DMS 273 (cell line): ENCODE results near the gene KLK7.

Experiments
- DNase-seq: peaks from one replicate; lab custom pipeline; 2025; ENCODE audit not compliant: unreplicated experiment; lab: John Stamatoyannopoulos, UW

The KLK7 gene

DNA sequence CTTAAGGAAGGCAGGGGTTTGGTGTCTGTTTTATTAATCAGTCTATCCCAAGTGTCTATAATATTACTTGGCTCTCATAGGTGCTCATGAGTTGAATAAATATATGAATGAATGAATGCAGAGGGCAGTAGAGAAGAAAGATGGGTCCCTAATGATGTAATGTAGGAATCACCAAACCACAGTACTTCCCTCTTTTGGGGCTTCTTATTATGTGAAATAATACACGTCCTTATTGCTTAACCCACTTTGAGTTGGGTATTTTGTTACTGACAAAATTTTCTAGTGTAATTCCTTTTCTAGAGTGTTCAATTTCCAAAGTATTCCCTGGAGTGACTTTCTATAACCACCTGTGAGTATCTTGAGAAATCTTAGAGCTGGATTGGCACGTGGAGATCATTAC lies 44.1 kb downstream of the KLK7 start:
- DNase-seq = no peak

DNA sequence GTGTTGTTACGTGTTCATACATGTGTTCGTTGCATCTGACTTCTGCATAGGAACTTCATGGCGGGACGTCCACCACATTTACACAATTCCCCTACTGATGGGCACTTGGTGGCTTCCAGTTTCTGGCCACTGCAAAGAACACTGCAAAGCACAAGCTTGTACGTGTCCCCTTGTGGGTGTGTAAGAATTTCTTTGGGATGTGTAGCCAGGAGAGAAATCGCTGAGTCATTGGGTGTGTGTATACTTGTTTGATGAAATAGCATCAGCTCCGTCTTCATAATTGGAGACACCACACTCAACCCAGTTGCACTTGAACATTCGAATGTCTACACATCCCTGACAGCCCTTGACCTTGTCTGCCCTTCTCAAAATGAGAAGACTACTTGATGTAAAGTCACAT lies 50.1 kb downstream of the KLK7 start:
- DNase-seq = no peak

DNA sequence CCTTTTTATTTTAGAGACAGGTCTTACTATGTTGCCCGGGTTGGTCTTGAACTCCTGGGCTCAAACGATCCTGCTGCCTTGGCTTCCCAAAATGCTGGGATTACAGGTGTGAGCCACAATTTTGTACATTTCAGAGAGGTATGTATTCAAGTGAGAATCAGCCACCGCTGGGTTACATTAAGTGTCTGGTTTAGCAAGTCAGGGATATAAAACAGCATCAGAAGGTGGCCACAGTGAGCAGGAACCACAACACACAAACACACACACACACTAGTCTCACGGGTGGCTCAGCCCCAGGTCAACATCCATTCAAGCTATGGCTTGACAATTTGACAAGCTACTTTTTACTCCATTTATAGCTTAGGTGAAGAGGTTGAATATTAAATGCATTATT lies 51.0 kb downstream of the KLK7 start:
- DNase-seq = no peak

- no peak for DNase-seq
Observed at GRCh38 chr19:50932018-50932689, 51.6 kb downstream of the KLK7 start.

DNA sequence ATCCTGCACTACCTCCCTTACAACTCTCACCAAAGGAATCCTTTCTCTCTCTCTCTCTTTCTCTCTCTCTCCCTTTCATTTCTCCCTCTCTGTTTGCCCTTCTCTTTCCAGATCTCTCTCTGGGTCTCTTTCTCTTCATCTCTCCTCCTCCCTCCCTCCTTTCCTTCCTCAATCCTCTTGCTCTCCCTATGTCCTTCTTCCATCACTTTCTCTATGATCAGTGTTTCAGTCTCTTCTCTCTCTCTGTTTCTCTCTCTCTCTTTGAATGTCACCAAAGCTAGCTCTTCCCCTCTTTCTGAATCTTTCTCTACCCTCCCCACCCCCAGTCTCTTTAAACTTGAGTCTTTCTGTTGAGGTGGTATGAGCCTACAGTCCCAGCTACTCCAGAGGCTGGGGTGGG lies 52.7 kb downstream of the KLK7 start:
- DNase-seq = no peak

DNA sequence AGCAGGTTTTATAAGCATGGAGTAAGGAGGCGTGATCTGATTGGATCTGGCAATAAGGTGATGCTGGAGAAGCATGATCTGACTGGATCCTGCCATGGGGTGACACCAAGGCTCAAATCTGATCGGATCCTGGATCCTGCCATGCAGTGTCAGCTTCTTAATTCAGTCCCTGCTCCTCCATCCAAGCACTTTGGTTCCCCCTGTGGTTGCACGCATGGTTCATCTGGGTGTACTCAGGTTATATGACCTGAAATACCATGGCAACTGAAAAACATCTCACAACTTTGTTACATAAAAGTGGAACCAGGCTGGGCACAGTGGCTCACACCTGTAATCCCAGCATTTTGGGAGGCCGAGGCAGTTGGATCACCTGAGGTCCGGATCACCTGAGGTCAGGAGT lies 54.9 kb downstream of the KLK7 start:
- peak; percentile 20 for DNase-seq
